OCI-M2 (cell line): ENCODE data around the gene CIITA.

Experiments
- DNase-seq: peaks from one replicate; lab custom pipeline; 2025; ENCODE audit not compliant: unreplicated experiment; lab: John Stamatoyannopoulos, UW

The CIITA gene

GRCh38 chr16:10879681-10880589, 2.9 kb downstream of the CIITA start:
- DNase-seq = no peak

DNA sequence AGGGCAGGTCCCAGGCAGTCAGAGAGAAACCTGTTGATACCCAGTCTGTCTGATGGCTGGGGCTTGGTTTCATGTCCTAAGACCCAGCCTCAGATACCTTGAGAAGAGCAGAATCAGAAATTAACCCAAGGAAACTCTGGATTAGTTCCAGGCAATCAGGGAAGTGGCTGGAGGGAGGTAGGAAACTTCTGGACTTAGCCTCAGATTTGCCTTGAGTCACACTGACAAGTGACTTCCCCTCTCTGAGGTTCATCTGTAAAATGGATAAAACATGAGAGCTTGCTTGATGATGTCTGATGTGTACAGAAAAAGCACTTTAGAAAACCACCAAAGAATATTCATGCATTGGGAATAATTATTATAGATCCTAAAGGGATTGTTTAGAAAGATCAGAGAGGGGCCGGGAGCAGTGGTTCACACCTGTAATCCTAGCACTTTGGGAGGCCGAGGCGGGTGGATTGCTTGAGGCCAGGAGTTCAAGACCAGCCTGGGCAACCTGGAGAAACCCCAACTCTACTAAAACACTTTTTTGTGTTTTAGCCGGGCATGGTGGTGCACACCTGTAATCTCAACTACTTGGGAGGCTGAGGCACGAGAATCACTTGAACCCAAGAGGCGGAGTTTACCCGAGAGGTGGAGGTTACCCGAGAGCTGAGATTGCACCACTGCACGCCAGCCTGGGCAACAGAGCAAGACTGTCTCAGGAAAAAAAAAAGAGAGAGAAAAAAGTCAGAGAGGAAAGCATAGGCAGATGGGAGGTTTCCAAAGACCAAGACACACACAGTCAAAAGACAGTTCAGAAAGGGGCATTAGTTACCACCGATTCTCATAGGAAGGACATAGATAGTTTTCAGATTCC, 3.8 kb downstream of the CIITA start:
- DNase-seq = no peak

GRCh38 chr16:10881479-10882030, 4.6 kb downstream of the CIITA start:
- no peak for DNase-seq

DNA sequence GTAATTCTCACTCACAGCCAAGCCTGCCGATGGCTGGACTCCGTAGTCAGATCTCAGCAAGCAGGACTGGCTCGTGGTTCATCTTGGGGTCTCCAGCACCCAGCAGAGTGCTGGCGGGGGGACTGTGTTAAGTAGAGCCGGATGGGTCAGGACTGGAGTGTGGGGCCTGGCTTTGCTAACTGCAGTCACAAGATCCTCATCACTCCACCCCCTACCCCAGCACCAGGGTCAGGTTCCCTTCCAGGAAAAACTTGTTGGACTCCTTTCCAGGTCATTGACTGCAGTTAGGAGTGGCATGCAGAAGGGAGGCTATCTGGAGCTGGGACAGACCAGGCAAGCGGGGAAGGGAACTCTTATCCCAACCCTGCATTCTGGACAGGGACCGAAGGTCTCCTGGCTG, 6.0 kb downstream of the CIITA start:
- no peak for DNase-seq

- no peak for DNase-seq
These were observed 8.2 kb downstream of the CIITA start for GRCh38 chr16:10885246-10885645.

DNA sequence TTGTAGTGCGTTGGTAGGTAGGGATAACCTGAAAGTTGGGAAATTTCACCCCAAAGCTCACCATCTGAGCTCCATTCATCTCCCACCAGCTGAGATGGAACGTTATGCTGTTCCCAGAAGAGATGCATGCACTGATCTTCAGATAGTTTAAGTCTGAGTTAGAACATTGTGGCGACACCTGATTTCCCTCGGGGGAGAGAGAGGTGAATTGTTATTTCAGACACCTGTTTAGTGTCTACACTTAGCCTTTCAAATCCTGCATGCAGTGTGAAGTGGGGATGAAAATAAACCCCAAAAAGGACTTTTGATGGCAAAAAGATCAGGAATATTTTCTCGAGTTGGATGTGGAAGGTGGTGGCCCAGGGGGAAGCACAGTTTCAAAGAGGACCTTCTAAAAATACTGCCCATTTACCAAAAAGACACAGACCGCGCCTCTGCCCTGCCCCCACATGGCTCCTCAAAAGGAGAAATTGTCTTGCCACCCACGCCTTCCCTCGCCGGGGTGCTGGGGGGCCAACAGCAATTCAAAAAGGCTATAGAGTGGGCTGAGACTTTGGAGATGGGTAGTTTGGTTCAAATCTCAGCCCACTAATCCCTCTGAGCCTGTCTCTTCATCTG, 11.4 kb downstream of the CIITA start:
- DNase-seq = no peak

- no peak for DNase-seq
These were observed 12.9 kb downstream of the CIITA start for GRCh38 chr16:10889855-10890254.

DNA sequence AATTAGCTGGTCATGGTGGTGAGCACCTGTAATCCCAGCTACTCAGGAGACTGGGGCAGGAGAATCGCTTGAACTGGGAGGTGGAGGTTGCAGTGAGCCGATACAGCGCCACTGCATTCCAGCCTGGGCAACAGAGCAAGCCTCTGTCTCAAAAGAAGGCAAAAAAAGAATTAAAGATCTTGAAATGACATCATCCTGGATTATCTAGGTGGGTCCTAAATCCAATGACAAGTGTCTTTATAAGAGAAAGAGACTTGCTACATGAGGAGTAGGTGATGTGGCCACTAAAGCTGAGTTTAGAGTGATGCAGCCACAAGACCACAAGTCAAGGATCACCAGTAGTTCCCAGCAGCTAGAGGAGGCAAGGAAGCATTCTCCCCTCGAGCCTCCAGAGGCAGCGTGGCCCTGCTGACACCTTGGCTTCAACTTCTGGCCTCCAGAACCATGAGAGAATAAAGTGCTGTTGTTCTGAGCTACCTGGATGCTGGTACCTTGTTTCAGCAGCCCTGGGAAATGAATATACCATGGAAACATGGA, 15.8 kb downstream of the CIITA start:
- DNase-seq = no peak

GRCh38 chr16:10895053-10895946, 18.3 kb downstream of the CIITA start:
- DNase-seq = no peak

DNA sequence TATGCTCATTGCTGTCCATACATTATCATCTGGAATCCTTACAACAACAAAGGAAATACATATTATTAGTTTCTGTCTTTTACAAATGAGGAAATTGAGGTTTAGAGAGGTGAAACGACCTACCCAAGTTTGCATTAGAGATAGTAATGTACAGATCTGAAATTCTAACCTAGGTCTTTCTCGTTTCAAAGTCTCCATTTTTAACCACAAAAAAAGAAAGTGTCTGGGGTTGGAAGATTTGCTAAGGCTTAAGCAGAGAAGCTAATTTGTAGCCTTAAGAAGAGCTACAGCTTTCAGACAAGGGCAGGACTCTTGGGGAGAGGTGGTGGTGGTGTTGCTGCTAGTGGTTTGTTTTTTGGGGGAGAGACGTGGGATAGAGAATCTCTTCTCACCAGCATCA, 19.2 kb downstream of the CIITA start:
- DNase-seq = no peak

DNA sequence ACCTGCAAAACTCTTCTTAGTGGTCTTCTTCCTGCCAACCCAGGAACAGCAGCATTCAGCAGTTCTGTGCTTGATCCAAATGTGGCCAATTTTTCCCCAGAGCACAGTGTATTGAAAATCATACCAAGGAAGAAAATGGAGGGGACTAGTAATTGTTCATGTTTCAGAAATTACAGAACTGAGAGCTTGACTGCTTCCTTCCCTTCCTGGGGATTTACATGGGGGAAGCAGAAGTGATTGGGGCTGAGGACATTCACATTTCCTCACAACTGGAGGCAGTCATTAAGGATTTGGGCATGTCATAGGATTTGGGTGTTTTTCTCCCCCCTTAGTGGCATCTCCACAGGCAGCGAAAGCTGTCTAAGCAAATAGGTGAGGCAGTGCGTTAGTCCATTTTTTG, 19.7 kb downstream of the CIITA start:
- DNase-seq = no peak

GRCh38 chr16:10897134-10897533, 20.1 kb downstream of the CIITA start:
- DNase-seq = no peak

DNA sequence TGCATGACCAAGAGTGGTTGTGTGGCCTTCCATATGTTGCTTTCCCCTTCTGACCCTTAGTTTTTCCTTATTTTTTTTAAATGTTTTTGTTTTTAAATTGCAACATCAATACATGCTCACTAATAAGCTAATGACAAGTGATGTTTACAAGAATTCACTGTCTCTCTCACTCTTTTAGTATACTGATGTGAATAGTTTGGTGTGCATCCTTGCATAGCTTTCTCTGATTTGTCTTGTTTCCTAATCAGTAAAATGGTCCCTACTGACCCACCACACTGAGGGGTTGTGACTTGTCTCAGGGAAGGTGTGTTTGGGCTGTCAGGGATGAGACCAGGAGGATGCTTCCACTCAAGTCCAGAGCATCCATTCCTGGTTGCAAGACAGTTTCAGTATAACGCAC, 26.0 kb downstream of the CIITA start:
- no peak for DNase-seq

- DNase-seq = no peak
These were observed 29.5 kb downstream of the CIITA start for GRCh38 chr16:10906482-10906881.

GRCh38 chr16:10906914-10907756, 30.1 kb downstream of the CIITA start:
- no peak for DNase-seq

DNA sequence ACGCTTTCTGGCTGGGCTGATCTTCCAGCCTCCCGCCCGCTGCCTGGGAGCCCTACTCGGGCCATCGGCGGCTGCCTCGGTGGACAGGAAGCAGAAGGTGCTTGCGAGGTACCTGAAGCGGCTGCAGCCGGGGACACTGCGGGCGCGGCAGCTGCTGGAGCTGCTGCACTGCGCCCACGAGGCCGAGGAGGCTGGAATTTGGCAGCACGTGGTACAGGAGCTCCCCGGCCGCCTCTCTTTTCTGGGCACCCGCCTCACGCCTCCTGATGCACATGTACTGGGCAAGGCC, 30.7 kb downstream of the CIITA start:
- DNase-seq = no peak

DNA sequence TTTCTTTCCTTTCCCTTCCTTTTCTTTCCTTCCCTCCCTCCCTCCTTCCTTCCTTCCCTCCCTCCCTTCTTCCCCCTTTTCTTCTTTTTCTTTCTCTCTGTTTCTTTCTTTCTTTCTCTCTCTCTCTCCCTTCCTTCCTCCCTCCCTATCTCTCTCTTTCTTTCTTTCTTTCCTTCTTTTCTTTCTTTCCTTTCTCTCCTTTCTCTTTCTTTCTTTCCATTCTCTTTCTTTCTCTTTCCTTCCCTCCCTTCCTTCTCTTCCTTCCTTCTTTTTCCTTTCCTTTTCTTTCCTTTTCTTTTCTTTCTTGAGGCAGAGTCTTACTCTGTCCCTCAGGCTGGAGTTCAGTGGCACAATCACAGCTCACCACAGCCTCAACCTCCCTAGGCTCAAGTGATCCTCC, 34.3 kb downstream of the CIITA start:
- DNase-seq = no peak

DNA sequence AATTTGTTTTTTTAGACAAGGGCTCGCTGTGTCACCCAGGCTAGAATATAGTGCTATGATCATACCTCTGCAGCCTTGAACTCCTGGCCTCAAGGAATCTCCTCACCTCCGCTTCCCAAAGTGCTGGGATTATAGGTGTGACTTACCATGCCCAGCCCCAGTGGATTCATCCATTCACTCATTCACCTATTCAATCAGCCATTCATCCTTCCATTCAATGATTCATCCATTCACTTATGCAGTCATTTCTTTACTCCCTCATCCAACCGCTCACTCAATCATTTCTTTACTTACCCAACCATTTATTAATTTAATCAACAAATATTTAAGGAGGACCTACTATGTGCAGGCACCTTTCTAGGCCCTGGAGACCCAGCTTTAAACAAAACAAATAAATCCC, 39.5 kb downstream of the CIITA start:
- DNase-seq = no peak

GRCh38 chr16:10918294-10919002, 41.4 kb downstream of the CIITA start:
- DNase-seq = peak; percentile 73
